ENCODE data around the gene CUTA. TPM values are rescaled to one million over a fixed set of nuclear protein-coding genes. Genes with fewer than 3 reads are reported as not detected.
A peak's percentile ranks its signal among the peaks of the same experiment; 100 is the strongest.

CUTA gene
- total RNA-seq, 4 donors from 2014 or later: 69.9 to 119 (median 93.2) TPM

- H3K27ac ChIP-seq: peak overlapping the region; percentile 83 to 91 (median 90)
- H3K36me3 ChIP-seq: no peaks in the 10 kb centered on the region
- no peaks in the 10 kb centered on the region for H3K27me3 ChIP-seq
- H3K9me3 ChIP-seq: no peaks in the 10 kb centered on the region
- ATAC-seq: no peak
- in situ Hi-C loops (cut with MboI; ENCODE audit: low sequenced_read_pairs in 4 of 4) (loop anchor here in 1 of 4 donors (25.0 kb wide), 1 partner anchor 463 kb away; the partner anchor contains the start of genes BRD2 and HLA-DMA), intact Hi-C loops (cut with DNase I; ENCODE audit: low total_unique reads) (loop anchor here (5.0 kb wide), 1 partner anchor 138 kb away; the partner anchor contains the start of genes PFDN6 and WDR46)
- no peak for DNase-seq
- TF ChIP-seq CTCF (IDR thresholded peaks at IDR 0.05 in 4 of 5, conservative IDR thresholded peaks at IDR 0.05 in 1 of 5) (no peak), POLR2A (IDR thresholded peaks at IDR 0.05) (no peak)
- H3K4me1 ChIP-seq: peaks cover 15 to 29% of the 10 kb centered on the region in 2 donors
- peak overlapping the region; percentile 62 to 79 (median 72) for H3K4me3 ChIP-seq
Measured at GRCh38 chr6:33424855-33425667, 7.2 kb upstream of the CUTA start.

- in situ Hi-C loops (cut with MboI; ENCODE audit: low sequenced_read_pairs in 4 of 4): loop anchor here in 1 of 4 donors (25.0 kb wide), 1 partner anchor 461 kb away; the partner anchor contains the start of genes BRD2 and HLA-DMA
- peaks cover 23 to 31% of the 10 kb centered on the region in 2 donors for H3K4me1 ChIP-seq
- DNase-seq: no peak
- ATAC-seq: no peak
- TF ChIP-seq CTCF (IDR thresholded peaks at IDR 0.05 in 4 of 5, conservative IDR thresholded peaks at IDR 0.05 in 1 of 5) (no peak), POLR2A (IDR thresholded peaks at IDR 0.05) (no peak)
- intact Hi-C loops (cut with DNase I; ENCODE audit: low total_unique reads): no loop called here
- no peak overlapping the region for H3K27ac ChIP-seq
- H3K27me3 ChIP-seq: no peaks in the 10 kb centered on the region
- H3K4me3 ChIP-seq: no peak overlapping the region
- H3K36me3 ChIP-seq: no peaks in the 10 kb centered on the region
- H3K9me3 ChIP-seq: no peaks in the 10 kb centered on the region
Measured at GRCh38 chr6:33423777-33424176, 5.9 kb upstream of the CUTA start.

- in situ Hi-C loops (cut with MboI; ENCODE audit: low sequenced_read_pairs in 4 of 4) (loop anchor here in 1 of 4 donors (25.0 kb wide), 1 partner anchor 459 kb away; the partner anchor contains the start of genes BRD2 and HLA-DMA), intact Hi-C loops (cut with DNase I; ENCODE audit: low total_unique reads) (no loop called here)
- no peaks in the 10 kb centered on the region for H3K27me3 ChIP-seq
- no peaks in the 10 kb centered on the region for H3K9me3 ChIP-seq
- no peak overlapping the region for H3K27ac ChIP-seq
- no peak overlapping the region for H3K4me3 ChIP-seq
- ATAC-seq (no peak), DNase-seq (no peak)
- peaks cover 0 to 2% of the 10 kb centered on the region in 2 donors for H3K36me3 ChIP-seq
- peaks cover 32 to 37% of the 10 kb centered on the region in 2 donors for H3K4me1 ChIP-seq
- no peak for TF ChIP-seq CTCF (IDR thresholded peaks at IDR 0.05 in 4 of 5, conservative IDR thresholded peaks at IDR 0.05 in 1 of 5)
- no peak for TF ChIP-seq POLR2A (IDR thresholded peaks at IDR 0.05)
Measured at GRCh38 chr6:33421344-33421643, 3.4 kb upstream of the CUTA start.

- no peaks in the 10 kb centered on the region for H3K9me3 ChIP-seq
- no peak for TF ChIP-seq CTCF (IDR thresholded peaks at IDR 0.05 in 4 of 5, conservative IDR thresholded peaks at IDR 0.05 in 1 of 5)
- H3K36me3 ChIP-seq: peaks cover 0 to 8% of the 10 kb centered on the region in 2 donors
- no peaks in the 10 kb centered on the region for H3K27me3 ChIP-seq
- H3K4me1 ChIP-seq: peaks cover 32 to 33% of the 10 kb centered on the region in 2 donors
- DNase-seq (no peak), ATAC-seq (no peak)
- in situ Hi-C loops (cut with MboI; ENCODE audit: low sequenced_read_pairs in 4 of 4) (loop anchor here in 1 of 4 donors (25.0 kb wide), 1 partner anchor 458 kb away; the partner anchor contains the start of genes BRD2 and HLA-DMA), intact Hi-C loops (cut with DNase I; ENCODE audit: low total_unique reads) (no loop called here)
- H3K4me3 ChIP-seq: peak overlapping the region in 2 of 4 donors; percentile 26 to 38
- H3K27ac ChIP-seq: peak overlapping the region in 3 of 4 donors; percentile 28 to 94 (median 90)
Measured at GRCh38 chr6:33420491-33421343, 2.8 kb upstream of the CUTA start.

Data from gastrocnemius medialis (tissue), 4 donors.